Trophoblast cell (in vitro differentiated cells and primary cell): Measurements from ENCODE around the gene TNNI2.

ENCODE experiments used
- DNase-seq, 2 donors: peaks; one replicate each; pipeline ENCODE4 v3.0.0-alpha.2; 2016
- H2AFZ ChIP-seq: 2 replicates; pipeline ENCODE4 v1.6.1; 2013; ENCODE audit warnings: low read length, moderate library complexity, mild to moderate bottlenecking; ENCODE audit not compliant: insufficient read depth, poor library complexity
- H2AK5ac ChIP-seq: 2 replicates; pipeline ENCODE4 v1.6.1; 2013; ENCODE audit warnings: mild to moderate bottlenecking, low read length
- H2BK120ac ChIP-seq: 2 replicates; pipeline ENCODE4 v1.6.1; 2013; ENCODE audit warnings: low read length, mild to moderate bottlenecking, moderate library complexity; ENCODE audit not compliant: insufficient read depth, poor library complexity
- H2BK12ac ChIP-seq: 2 replicates; pipeline ENCODE4 v1.6.1; 2013; ENCODE audit warnings: mild to moderate bottlenecking, low read length, moderate library complexity
- H2BK5ac ChIP-seq: 2 replicates; pipeline ENCODE4 v1.6.1; 2013; ENCODE audit warnings: low read length, low read depth, moderate library complexity, mild to moderate bottlenecking; ENCODE audit not compliant: poor library complexity
- H3K14ac ChIP-seq: 2 replicates; pipeline ENCODE4 v1.6.1; 2013; ENCODE audit warnings: mild to moderate bottlenecking, low read length
- H3K18ac ChIP-seq: 2 replicates; pipeline ENCODE4 v1.6.1; 2013; ENCODE audit warnings: mild to moderate bottlenecking, low read length
- H3K23ac ChIP-seq: 2 replicates; pipeline ENCODE4 v1.6.1; 2013; ENCODE audit warnings: low read length
- H3K27ac ChIP-seq: 2 replicates; pipeline ENCODE4 v1.5.1; 2013; ENCODE audit warnings: low read depth, mild to moderate bottlenecking, inconsistent platforms, low read length, moderate library complexity
- H3K27me3 ChIP-seq: 2 replicates; pipeline ENCODE4 v1.6.1; 2013; ENCODE audit warnings: inconsistent platforms, mild to moderate bottlenecking, low read length, moderate library complexity; ENCODE audit not compliant: insufficient read depth
- H3K36me3 ChIP-seq, 2 experiments: 1 replicate in 1 of 2; 2 replicates in 1 of 2; pipeline ENCODE4 v1.6.1; 2013; ENCODE audit warnings: low read length in 2 of 2, mild to moderate bottlenecking in 2 of 2, moderate library complexity in 1 of 2; ENCODE audit not compliant: insufficient read depth in 2 of 2, control insufficient read depth in 1 of 2
- H3K4ac ChIP-seq: 2 replicates; pipeline ENCODE4 v1.6.1; 2013; ENCODE audit warnings: low read depth, mild to moderate bottlenecking, low read length, moderate library complexity
- H3K4me1 ChIP-seq, 2 experiments: 1 replicate in 1 of 2; 2 replicates in 1 of 2; pipeline ENCODE4 v1.6.1; 2013; ENCODE audit warnings: low read length in 2 of 2, mild to moderate bottlenecking in 2 of 2, moderate library complexity in 1 of 2; ENCODE audit not compliant: insufficient read depth in 2 of 2, control insufficient read depth in 1 of 2
- H3K4me2 ChIP-seq: 2 replicates; pipeline ENCODE4 v1.6.1; 2013; ENCODE audit warnings: inconsistent platforms, mild to moderate bottlenecking, low read length, moderate library complexity
- H3K4me3 ChIP-seq: 2 replicates; pipeline ENCODE4 v1.5.1; 2013; ENCODE audit warnings: mild to moderate bottlenecking, low read depth, low read length, inconsistent platforms
- H3K79me1 ChIP-seq: one replicate; pipeline ENCODE4 v1.6.1; 2013; ENCODE audit warnings: low read length
- H3K79me2 ChIP-seq: 2 replicates; pipeline ENCODE4 v1.6.1; 2013; ENCODE audit warnings: low read length, mild to moderate bottlenecking; ENCODE audit not compliant: control insufficient read depth, insufficient read depth, poor library complexity
- H3K9ac ChIP-seq: 2 replicates; pipeline ENCODE4 v1.6.1; 2013; ENCODE audit warnings: mild to moderate bottlenecking, low read length
- H3K9me3 ChIP-seq: 2 replicates; pipeline ENCODE4 v1.6.1; 2013; ENCODE audit warnings: low read depth, mild to moderate bottlenecking, control low read depth, inconsistent platforms, low read length; ENCODE audit not compliant: insufficient read depth
- H4K12ac ChIP-seq: 2 replicates; pipeline ENCODE4 v1.6.1; 2013; ENCODE audit warnings: low read depth, mild to moderate bottlenecking, low read length, moderate library complexity
- H4K8ac ChIP-seq: 2 replicates; pipeline ENCODE4 v1.6.1; 2013; ENCODE audit warnings: low read depth, mild to moderate bottlenecking, low read length, moderate library complexity
- H4K91ac ChIP-seq: one replicate; pipeline ENCODE4 v1.6.1; 2013; ENCODE audit warnings: low read depth, mild to moderate bottlenecking, low read length, moderate library complexity
- WGBS: extraction: QIAGEN DNeasy Blood & Tissue Kit; methylation state at CpG from one replicate; pipeline ENCODE4 v1.1.7; 2013; ENCODE audit warnings: missing lambda C conversion rate; ENCODE audit not compliant: insufficient read length, insufficient coverage; ENCODE audit errors: extremely low coverage; 5-methylcytosine and 5-hydroxymethylcytosine counted together

TNNI2 gene

DNA sequence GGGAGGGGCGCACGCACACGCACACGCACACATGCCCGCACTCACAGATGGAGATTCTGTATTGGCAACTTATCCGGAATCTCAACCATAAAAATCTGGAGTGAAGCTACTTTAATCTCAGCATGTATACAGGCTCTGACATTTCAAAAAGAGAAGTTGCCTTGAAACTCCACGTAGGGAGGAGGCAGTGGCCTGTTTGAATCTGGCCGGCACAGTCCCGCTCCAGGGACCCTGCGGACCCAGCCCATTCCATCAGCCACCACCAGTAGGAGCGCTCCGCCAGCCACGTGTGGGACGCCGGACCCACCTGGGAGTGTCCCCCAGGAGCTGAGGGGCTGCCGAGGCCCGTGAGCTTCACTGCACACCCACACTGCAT lies 5.9 kb upstream of the TNNI2 start:
- no peak overlapping the region for H3K18ac ChIP-seq
- H3K27me3 ChIP-seq, result no peaks in the 10 kb centered on the region
- peaks cover 3% of the 10 kb centered on the region for H3K79me2 ChIP-seq
- H3K23ac ChIP-seq, result no peak overlapping the region
- peak overlapping the region; percentile 47 for H2BK12ac ChIP-seq
- no peaks in the 10 kb centered on the region for H3K9me3 ChIP-seq
- no CpG with 5 or more reads among the region's 17 CpGs for WGBS
- peaks cover 28% of the 10 kb centered on the region for H3K79me1 ChIP-seq
- peak overlapping the region; percentile 47 for H2AK5ac ChIP-seq
- H3K36me3 ChIP-seq, result no peaks in the 10 kb centered on the region
- peak overlapping the region; percentile 87 for H4K91ac ChIP-seq
- H3K27ac ChIP-seq, result no peak overlapping the region
- DNase-seq, result peak in 1 of 2 donors; percentile 52
- peak overlapping the region; percentile 9 for H3K14ac ChIP-seq
- no peak overlapping the region for H3K4ac ChIP-seq
- no peak overlapping the region for H3K4me3 ChIP-seq
- H3K9ac ChIP-seq, result no peak overlapping the region
- peak overlapping the region; percentile 59 for H2BK120ac ChIP-seq
- no peak overlapping the region for H2BK5ac ChIP-seq
- no peak overlapping the region for H2AFZ ChIP-seq
- no peak overlapping the region for H4K8ac ChIP-seq
- peaks cover 27 to 41% of the 10 kb centered on the region in 2 experiments for H3K4me1 ChIP-seq
- H4K12ac ChIP-seq, result no peak overlapping the region
- H3K4me2 ChIP-seq, result no peak overlapping the region

DNA sequence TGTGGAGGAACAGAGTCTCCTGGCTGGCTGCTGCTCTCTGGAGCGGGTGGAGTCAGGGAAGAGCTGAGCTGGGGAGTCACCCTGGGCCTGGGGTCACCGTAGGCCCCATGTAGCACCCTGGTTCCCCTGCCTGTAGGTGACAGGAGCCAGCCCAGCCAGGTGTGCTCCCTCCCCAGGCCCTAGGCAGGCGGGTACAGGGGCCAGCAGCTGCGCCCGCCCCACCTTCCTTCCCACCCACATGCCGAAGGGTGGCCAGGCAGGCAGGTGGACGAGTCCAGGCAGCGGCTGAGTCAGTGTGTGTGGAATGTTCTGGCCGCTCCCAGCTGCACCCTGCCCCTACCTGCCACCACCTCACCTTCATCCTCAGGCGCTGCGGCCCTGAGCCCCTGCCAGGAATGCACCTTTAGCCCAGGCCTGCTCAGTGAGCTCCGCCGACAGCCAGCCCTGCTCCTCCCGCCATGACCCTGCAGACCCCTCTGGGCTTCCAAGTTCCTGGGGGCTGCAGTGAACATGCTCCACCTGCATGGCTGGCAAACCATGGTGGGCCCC lies 4.6 kb upstream of the TNNI2 start:
- peaks cover 24 to 35% of the 10 kb centered on the region in 2 experiments for H3K4me1 ChIP-seq
- H3K9ac ChIP-seq, result no peak overlapping the region
- H3K4me3 ChIP-seq, result no peak overlapping the region
- peak overlapping the region; percentile 90 for H2BK120ac ChIP-seq
- H4K8ac ChIP-seq, result peak overlapping the region; percentile 38
- peak overlapping the region; percentile 22 for H3K27ac ChIP-seq
- peak overlapping the region; percentile 91 for H2BK12ac ChIP-seq
- H3K14ac ChIP-seq, result peak overlapping the region; percentile 57
- H3K9me3 ChIP-seq, result no peaks in the 10 kb centered on the region
- H3K23ac ChIP-seq, result no peak overlapping the region
- peaks cover 28% of the 10 kb centered on the region for H3K79me1 ChIP-seq
- peak overlapping the region; percentile 31 for H2AFZ ChIP-seq
- peak overlapping the region; percentile 79 for H2AK5ac ChIP-seq
- peak overlapping the region; percentile 74 for H2BK5ac ChIP-seq
- H3K36me3 ChIP-seq, result no peaks in the 10 kb centered on the region
- no peak overlapping the region for H3K4me2 ChIP-seq
- H3K79me2 ChIP-seq, result peaks cover 3% of the 10 kb centered on the region
- peak overlapping the region; percentile 45 for H3K4ac ChIP-seq
- H3K27me3 ChIP-seq, result no peaks in the 10 kb centered on the region
- H3K18ac ChIP-seq, result peak overlapping the region; percentile 56
- peak overlapping the region; percentile 94 for H4K91ac ChIP-seq
- no peak overlapping the region for H4K12ac ChIP-seq
- peak; percentile 95 to 99 for DNase-seq
- whole genome bisulfite sequencing, result no CpG with 5 or more reads among the region's 14 CpGs

DNA sequence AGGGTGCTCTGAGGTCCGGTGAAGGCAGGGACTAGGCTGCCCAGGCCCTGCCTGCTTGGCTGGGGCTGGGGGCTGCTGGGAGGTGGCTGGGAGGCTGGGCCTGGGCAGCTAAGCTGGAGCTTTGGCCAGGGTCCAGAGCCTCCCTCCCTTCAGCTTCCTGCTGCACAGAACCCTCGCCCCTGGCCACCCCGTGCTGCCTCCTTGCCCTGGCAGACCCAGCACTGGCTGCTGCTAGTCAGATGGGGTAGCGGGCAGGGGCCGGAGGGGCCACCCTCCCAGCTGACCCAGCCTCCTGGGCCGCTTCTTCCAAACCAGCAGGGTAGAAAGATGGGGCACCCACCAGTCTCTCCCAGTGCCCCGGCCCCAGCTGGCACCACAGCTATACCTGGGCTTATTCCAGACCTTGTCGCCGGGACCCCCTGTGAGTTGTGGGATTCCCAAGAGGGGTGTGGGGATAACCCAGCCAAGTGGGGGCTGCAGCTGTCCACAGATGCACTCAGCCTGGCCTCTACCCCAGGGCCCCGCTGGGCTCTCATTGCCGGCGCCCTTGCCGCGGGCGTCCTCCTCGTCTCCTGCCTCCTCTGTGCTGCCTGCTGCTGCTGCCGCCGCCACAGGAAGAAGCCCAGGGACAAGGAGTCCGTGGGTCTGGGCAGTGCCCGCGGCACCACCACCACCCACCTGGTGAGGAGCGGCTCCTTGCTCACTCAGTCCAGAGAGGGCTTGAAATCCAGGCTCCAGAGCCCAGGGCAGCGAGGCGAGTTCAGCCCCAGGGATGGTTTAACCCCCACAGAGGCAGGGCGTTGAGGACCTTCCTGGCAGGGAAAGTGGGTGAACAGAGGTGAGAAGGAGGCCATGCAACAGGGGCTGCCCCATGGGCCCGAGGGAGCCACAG lies 3.8 kb upstream of the TNNI2 start, which contains the start of gene SYT8:
Gene SYT8 (plus strand): TSS at position 212 of the 892 bp plus-strand sequence. CDS start 116 bp downstream, at position 328.
- Histone ChIP-seq H4K8ac (peak within 1 kb of the TSS; percentile 38), H3K23ac (no peak within 1 kb of the TSS)
- no CpG with 5 or more reads among the region's 26 CpGs for WGBS

DNA sequence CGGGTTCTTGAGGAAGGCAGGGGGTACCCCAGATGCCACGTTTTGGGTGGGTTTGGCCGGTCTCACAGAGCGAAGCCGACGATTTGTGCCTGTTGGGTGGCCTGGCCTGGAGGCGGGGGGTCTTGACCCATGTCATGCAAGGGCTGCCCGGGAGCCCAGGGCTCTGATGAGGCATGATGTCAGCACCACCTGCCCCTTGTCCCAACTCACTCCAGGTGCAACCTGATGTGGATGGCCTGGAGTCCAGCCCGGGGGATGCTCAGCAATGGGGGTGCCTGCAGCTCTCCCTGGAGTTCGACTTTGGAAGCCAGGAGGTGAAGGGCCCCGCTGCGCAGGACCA lies 3.1 kb upstream of the TNNI2 start:
- no peak overlapping the region for H3K4me2 ChIP-seq
- H2BK12ac ChIP-seq, result peak overlapping the region; percentile 32
- WGBS, result no CpG with 5 or more reads among the region's 12 CpGs
- no peak overlapping the region for H4K12ac ChIP-seq
- H3K4me3 ChIP-seq, result no peak overlapping the region
- no peak overlapping the region for H4K8ac ChIP-seq
- H3K27ac ChIP-seq, result no peak overlapping the region
- H3K9ac ChIP-seq, result no peak overlapping the region
- H3K18ac ChIP-seq, result no peak overlapping the region
- no peak overlapping the region for H3K23ac ChIP-seq
- H3K4ac ChIP-seq, result no peak overlapping the region
- H3K4me1 ChIP-seq, result peaks cover 19 to 30% of the 10 kb centered on the region in 2 experiments
- H4K91ac ChIP-seq, result peak overlapping the region; percentile 94
- no peak overlapping the region for H2BK5ac ChIP-seq
- peaks cover 3% of the 10 kb centered on the region for H3K79me2 ChIP-seq
- peak overlapping the region; percentile 90 for H2BK120ac ChIP-seq
- H3K14ac ChIP-seq, result peak overlapping the region; percentile 41
- H2AK5ac ChIP-seq, result peak overlapping the region; percentile 79
- H2AFZ ChIP-seq, result no peak overlapping the region
- no peaks in the 10 kb centered on the region for H3K36me3 ChIP-seq
- H3K9me3 ChIP-seq, result no peaks in the 10 kb centered on the region
- peak; percentile 80 to 87 for DNase-seq
- peaks cover 25% of the 10 kb centered on the region for H3K79me1 ChIP-seq
- no peaks in the 10 kb centered on the region for H3K27me3 ChIP-seq

More for the DNA sequence above, 3.8 kb upstream of the TNNI2 start, which contains the start of gene SYT8:
- H3K27me3 ChIP-seq, result no peaks in the 10 kb centered on the region
- H4K12ac ChIP-seq, result no peak within 1 kb of the TSS
- peak; percentile 42 to 54 for DNase-seq
- H3K4me1 ChIP-seq, result peaks cover 24 to 32% of the 10 kb centered on the region in 2 experiments
- peaks cover 3% of the 10 kb centered on the region for H3K79me2 ChIP-seq
- peak within 1 kb of the TSS; percentile 90 for H2BK120ac ChIP-seq
- H3K9ac ChIP-seq, result no peak within 1 kb of the TSS
- H3K4me2 ChIP-seq, result no peak within 1 kb of the TSS
- no peak within 1 kb of the TSS for H3K4me3 ChIP-seq
- peak within 1 kb of the TSS; percentile 56 for H3K18ac ChIP-seq
- peak within 1 kb of the TSS; percentile 94 for H4K91ac ChIP-seq
- peak within 1 kb of the TSS; percentile 91 for H2BK12ac ChIP-seq
- peak within 1 kb of the TSS; percentile 57 for H3K14ac ChIP-seq
- H2BK5ac ChIP-seq, result peak within 1 kb of the TSS; percentile 74
- peak within 1 kb of the TSS; percentile 31 for H2AFZ ChIP-seq
- no peaks in the 10 kb centered on the region for H3K9me3 ChIP-seq
- no peaks in the 10 kb centered on the region for H3K36me3 ChIP-seq
- peak within 1 kb of the TSS; percentile 22 for H3K27ac ChIP-seq
- peaks cover 28% of the 10 kb centered on the region for H3K79me1 ChIP-seq
- peak within 1 kb of the TSS; percentile 79 for H2AK5ac ChIP-seq
- H3K4ac ChIP-seq, result peak within 1 kb of the TSS; percentile 45
